ENCODE results near the gene TOM1L2.
A peak's percentile ranks its signal among the peaks of the same experiment; 100 is the strongest.
"Not testable (repeated sequence)": the region's sequence is repeated elsewhere in the genome, so short reads cannot be mapped to it uniquely, and the experiment has no call there.

TOM1L2 gene

DNA sequence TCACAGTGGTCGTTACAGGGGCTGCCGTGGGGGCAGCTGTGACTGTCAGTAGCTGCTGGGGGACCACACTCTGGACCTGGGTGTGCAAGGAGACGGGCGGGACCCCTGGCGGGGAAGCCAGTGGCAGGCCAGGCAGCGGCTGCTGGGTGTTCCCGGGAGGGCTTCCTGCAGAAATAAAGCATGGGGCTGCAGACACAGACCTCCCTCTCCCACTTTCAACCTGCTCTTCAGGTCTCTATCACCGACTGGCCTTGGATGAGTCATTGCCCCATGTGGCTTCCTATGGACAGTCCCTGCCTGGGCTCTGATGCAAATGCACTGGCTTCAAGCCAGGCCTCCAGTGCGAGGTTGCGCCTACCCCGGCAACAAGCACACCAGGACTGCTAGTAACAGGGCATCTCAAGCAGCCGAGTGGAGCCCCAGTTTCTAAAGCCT lies 152.6 kb downstream of the TOM1L2 start:
- peak in 1 of 2 donors; percentile 51 for DNase-seq (ENCODE audit: low read depth in 2 of 2)

DNA sequence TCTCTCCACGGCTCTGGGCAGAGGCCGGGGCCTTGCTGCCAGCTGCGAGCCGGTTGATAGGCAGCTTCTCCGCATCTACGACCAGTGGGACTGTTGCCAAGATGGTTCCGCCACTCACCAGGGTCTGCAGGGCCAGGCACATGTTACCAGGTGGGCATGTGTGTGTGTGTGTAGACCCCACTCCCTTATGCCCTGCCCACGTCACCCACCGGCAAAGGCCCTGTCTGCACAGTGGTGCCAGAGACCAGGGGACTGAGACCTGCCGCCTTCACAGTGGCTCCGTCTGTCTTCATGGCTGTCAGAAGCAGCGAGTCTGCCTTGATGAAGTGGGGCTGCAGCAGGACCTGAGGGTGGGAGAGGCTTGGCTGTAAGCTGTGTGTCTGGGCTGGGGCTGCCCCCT lies 153.1 kb downstream of the TOM1L2 start:
- no peak for DNase-seq (ENCODE audit: low read depth in 2 of 2)

DNA sequence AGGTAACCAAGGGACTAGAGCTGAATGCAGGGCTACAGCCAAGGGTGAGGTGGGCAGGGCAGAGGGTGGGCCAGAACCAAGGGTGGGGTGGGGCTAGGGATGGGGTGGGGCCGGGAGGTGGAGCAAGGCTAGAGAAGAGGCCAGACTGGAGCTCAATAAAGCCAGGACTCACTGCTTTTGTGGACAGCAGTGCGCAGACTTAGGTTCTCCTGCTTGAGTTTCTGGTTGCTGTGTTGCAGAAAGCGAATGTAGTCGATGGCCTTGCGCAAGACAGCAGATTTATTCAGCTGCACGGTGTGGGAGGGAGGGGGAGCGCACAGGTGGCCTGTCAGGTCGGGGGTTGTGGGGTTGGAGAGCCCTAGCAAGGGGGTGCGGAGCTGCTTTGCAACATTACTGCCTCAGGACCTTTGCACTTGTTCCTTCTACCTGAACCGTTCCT lies 154.1 kb downstream of the TOM1L2 start:
- DNase-seq (ENCODE audit: low read depth in 2 of 2): no peak

DNA sequence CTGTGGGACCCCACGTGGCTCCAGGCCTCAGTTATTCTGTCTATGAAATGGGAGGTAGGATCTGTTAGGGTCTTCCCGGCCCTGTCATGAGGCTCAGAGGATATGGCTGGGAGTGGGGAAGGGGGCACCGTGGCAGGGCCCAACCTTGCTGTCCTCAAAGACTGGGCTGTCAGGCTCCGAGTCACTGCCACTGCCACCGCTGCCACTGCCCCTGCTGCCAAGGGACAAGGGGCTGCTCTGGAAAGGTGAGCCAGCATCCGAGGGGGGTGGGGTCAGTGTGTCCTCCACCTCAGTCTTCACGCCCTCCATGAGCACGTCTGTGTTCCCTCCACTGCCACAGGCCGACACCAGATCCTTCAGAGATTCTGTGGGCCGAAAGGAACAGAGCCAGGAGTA lies 154.7 kb downstream of the TOM1L2 start:
- DNase-seq (ENCODE audit: low read depth in 2 of 2): no peak

DNA sequence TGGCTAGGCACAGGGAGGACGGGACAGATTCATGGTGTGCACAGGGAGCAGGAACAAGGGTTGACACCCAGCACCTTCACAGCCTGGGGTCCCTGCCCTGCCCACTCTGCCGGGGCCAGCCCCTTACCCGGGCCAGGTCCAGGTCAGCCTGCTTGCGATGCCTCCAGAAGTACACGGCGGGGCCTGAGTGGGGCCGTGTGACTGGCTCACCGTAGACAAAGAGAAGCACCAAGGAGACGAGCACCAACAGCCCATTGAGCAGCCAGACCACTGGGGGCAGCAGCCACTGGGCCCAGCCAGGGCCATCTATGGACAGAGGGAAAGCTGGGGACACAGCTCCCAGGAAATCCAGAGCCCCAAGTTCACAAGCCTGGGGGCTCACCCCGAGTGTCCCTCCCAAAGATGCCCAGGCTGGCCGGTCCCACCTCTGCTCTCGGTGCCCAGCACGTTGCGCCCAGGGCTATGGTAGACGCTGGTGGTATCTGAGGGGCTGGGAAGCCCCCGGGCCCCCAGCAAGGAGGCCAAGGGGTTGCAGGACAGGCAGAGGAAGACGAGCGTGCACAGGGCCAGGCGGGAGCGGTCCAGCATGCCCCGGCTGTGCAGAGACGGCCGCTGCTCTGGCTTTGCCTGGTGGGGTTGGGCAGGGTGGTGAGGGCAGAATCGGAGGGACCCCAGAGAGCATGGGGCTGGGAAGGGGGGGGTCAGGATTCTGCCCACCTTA lies 155.2 kb downstream of the TOM1L2 start:
- DNase-seq (ENCODE audit: low read depth in 2 of 2): no peak

DNA sequence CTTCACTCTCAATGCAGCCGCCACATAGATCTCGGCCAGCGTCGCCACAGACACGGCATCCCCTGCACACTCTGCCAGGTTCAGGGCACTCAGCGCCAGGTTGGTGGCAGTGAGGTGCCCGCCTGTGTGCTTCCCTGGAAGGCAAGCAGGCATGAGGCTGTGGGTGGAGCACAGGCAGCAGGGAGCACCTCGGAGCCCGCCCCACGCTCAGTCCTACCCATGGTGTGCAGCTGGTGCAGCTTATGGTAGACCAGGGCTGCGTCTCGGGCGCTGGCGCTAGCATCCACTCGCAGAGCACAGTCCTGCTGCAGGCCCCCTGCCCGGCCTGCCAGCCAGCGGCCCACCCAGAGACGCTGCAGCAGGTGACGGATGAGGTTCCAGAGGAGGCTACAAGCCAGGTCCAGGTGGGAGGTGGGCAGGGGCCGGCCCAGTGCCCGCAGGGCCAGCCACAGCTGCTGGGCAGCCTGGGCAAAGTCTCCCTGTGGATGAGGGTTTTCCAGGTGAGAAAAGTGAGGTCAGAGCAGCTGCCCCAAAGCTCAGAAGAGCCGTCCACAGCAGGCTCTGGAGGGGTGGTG lies 155.9 kb downstream of the TOM1L2 start:
- DNase-seq (ENCODE audit: low read depth in 2 of 2): no peak

DNA sequence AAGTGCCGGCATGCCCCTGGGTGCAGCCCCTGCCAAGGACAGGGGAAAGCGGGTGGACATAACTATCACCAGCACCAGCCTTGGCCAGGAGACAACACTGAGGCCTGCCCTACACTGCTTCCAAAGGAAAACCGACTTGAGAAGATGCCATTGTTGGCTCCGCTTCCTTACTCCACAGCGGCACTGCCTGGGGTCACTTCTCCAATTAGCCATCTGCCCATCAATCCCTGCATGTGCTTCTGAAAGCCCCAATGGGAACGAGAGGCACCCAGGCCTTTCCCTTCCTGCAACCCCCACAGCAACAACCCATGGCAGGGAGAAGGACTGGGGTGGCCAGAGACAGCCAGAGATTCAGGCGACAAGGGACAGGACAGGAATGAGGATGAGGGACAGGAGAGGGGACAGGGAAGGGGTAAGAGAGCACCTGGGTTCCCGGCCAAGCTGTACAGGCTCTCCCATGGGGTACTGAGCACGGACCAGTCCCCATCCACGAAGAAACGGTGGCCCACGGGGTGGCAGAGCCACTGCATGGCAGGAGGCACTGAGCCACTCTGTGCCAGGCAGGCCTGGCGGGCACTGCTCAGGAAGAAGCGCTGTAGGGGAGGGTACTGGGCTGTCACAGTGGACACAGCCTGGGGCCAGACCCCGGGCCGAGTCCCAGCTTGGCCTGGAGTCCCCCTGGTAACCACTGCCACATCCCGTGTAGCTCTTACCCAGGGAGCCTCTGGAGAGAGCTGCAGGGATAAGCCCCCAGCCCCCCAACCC lies 156.6 kb downstream of the TOM1L2 start:
- no peak for DNase-seq (ENCODE audit: low read depth in 2 of 2)

DNA sequence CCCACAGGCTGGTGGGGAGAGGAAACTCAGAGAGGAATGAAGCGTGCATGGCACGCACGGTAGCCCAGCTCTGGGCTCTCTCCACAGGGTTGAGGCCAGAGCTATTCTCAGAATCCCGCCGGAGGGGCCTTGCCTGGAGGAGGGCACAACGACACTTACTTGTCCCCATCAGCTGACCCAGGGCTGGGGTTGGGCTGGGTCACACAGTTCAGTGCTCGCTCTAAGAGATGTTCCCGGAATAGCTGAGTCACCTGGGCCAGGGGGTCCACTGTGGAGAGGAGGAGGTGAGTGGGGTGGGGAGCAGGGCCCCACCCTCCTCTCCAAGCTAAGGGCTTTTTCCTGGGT lies 157.2 kb downstream of the TOM1L2 start:
- no peak for DNase-seq (ENCODE audit: low read depth in 2 of 2)

DNA sequence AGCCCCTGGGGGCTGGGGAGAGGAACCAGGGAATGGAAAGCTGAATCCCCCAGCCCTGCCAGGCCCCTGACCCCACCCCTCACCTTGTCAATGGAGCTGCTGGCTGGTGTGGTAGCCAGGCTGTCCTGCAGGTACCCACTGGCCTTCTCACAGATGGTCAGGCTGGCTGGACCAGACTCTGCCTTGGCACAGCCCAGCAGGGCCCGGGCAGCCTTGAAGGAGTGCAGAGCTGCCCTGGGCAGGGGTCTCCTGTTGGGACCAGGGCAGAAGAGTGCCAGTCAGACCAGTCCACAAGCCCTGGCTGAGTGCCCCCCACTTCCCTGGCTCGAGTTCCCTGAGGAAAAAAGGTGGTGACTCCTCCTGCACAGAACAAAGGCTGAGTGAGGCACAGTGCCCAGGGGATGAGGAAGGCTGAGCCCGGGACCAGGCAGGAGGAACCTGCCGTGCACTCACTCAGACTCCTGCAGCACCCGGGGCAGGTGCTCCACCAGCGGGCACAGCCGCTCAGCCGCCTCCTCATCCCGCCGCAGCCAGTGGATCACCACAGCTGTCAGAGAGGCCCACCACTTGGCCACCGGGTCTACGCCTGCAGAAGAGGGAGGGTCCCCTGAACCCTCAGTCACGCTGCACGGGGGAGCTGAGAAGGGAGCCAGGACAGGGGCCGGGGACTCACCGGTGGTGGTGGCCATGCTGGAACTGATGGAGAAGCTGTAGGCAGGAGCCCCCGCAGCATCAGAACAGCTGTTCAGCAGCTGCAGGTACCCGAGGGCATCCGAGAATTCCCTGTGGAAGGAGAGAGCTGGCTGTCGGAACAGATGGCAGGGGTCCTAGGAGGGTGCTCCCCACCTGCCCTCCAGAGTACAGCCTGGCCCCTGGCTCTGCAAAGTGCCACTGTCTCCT lies 157.8 kb downstream of the TOM1L2 start:
- no peak for DNase-seq (ENCODE audit: low read depth in 2 of 2)

DNA sequence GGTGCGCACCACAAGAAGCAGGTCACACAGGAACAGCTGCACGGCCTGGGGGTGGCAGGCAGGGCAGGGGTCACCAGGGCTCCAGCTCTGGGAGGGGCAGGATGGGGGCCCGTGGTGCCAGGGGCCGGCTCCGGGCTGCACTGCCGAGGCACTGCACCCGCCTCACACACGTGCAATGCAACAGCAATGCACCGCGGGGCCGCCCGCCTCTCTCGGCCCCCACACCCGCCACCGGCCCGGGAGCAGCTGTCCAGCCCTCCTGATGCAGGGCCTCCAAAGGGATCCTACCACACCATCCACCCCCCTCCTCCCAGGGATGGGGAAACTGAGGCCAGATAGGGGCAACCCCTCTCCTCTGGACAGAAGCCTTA lies 158.5 kb downstream of the TOM1L2 start:
- no peak for DNase-seq (ENCODE audit: low read depth in 2 of 2)

DNA sequence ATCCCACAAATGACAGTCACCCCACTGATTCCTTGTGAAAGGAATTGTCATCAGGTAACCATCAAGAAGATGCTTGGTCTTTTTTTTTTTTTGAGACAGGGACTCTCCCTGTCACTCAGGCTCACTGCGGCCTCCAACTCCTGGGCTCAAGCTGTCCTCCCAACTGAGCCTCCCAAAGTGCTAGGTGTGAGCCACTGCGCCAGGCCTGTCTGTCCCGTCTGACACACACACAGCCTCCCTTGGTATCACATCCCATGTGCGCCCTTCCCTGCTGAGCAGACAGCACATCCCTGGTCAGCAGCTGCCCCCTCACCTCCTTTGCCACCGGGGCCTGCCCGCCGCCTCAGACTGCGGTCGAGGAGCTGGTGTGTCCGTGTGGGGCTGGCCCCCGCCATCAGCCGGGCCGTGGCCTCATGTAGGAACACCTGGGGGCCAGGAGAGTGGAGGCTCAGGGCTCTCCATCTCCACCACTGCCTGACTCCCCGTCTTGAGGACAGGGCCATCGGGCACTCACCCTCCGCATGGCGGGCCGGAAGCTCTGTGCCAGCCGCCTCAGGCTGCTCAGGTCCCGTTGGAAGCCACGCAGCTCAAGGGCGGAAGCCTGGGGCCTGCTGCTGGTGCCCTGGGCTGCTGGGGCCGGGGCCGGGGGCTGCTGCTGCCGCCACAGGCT lies 159.0 kb downstream of the TOM1L2 start:
- DNase-seq (ENCODE audit: low read depth in 2 of 2): no peak

DNA sequence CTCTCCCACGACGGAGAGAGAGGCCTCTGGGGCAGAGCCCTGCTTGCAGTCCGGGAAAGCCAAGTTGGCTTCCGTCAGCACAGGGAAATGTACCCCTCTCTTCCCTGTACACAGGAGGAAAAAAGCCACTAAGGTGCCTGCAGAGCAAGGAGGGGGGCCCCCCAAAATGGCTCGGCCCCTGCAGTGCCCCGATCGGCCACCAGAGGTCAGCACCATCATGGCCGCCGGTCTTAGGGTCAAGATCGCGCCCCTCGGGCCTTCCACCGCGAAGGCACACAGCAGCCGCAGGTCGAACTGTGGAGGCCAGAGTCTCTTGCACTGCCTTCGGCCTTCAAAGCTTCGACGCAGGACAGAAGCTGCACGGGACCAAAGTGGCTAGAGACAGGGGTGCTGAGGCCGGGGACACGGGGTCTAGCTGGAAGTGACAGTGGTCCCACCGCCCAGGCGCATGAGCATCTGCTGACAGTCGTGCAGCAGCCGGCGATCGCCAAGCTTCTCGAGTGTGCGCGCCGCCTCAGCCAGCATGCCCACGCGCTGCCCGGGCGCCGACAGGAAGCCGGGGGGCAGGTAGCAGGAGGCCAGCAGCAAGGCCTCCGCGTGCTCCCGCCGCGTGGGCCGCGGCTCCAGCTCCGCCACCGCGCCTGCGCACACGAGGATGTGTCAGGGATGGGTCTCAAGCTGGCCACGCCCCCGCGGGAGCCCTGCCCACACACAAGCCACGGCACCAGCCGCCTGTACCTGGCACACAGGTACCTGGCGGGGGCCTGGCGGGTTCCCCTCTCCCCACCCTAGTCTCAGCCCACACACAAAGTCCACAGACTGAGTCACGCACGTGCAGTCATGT lies 159.8 kb downstream of the TOM1L2 start:
- peak; percentile 63 to 65 for DNase-seq (ENCODE audit: low read depth in 2 of 2)

DNA sequence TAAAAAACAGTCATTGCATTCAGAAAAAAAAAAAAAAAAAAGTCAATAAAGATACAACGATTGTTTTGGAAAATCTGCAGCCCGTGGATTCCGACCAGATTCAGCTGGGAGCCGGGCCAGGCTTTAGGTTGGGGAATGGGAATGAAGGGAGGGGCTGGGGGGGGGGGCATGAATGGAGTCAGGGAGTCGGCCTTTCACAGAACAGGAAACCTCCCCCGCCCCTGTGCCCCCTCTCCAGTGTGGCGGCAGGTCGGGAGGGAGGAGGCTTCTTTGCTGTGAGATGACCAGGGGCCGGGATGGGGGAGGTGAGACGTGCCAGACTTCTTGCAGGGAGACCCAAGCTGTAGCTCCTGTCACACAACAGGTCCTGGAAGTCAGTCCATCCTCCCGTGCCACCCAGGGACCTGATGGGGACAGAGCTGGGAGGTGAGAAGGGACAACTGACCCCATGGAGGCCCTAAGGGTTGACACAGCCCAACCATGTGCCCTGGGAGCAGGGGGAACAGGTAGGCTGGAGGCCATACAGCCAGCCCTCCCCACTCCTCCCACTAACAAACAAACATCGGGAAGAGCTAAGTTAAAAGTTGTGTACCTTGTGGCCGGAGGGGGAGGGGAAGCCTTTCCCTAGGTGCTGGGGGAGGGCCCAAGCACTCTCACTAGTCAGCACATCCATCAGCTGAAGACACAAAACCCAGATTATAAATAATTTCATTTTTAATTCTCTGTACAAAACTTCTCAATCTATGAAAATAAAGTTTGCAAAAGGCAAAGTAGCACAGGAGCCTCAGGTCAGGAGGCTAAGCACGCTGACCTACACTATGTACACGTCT lies 160.6 kb downstream of the TOM1L2 start:
- no peak for DNase-seq (ENCODE audit: low read depth in 2 of 2)

DNA sequence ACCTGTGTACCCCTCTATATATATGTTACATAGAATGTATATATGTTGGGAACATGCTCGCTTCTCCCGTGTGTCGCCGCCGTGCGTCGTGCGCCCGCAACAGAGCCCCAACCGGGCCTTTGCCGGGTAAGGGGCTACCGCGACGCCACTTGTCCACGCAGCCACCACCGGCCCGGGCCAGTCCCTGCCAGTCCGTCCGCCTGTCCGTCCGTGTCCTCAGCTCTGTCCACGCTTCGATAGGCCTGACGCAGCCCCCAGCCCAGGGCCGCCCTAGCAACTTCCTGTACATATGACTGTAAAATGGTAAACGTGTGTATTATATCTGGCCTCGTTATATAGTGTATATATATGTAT lies 161.3 kb downstream of the TOM1L2 start:
- DNase-seq (ENCODE audit: low read depth in 2 of 2): no peak

DNA sequence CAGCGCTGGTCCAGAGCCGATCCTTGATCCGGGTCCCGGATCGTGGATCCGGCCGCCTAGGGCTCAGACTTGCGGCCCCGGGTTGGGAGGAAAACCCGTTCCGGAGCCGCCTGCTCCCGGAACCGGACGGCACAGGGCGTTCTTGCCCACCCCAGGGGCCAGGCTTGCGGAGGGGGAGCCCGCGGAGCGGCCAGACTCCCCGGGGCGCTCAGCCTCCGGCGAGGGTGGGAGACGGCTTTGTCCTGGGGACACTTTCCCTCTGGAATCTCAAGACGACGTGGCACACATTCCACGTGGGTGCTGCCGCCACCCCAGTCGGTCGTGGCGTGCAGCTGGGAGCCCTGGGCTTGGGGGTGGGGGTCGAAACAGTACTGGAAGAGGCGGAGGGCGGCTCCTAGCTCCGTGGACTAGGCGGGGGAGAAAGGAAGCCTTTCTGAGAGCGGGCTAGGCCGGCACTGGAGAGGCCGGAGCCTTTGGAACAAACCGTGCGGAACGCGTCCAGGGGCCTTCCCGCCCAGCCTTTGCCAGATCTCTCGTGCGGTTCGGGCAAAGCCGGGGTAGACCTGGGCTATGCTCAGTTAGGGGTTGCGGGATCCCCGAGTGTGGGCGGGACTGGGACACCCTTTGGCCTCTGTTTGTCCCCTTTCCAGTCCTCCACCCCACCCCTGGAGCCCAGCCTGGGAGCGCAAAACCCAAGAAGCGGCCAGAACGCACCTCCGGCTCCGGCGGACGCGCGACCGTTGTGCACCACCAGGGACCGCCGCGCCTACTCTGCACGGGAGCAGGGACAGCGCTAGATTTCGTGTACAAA lies 161.9 kb downstream of the TOM1L2 start:
- DNase-seq (ENCODE audit: low read depth in 2 of 2): no peak

DNA sequence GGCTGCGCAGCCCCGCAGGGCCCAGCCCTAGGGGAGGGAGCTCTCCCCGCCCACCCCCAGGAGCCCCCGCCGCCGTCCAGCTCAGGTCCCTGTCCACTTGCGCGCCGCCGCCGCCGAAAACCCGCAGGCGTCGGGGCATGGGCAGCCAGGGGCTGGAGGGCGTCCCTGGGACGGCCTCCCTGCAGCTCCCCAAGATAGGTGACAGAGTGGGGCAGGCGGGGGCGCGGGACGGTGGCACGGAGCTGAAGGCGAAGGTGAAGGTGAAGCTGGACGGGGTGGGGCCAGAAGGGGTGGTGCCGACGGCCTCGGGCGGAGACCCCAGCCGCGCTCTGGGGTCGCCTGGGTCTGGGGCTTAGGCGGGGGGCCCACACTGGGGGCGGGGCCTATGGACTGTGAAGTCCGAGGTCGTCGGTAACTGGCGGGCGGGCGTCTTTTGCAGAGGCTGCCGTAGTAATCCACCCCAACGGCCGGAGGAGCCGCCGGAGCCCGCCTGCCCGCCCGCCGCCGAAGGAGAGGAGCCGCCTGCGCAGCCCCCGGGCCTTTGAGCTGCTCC lies 162.6 kb downstream of the TOM1L2 start:
- DNase-seq (ENCODE audit: low read depth in 2 of 2): no peak

DNA sequence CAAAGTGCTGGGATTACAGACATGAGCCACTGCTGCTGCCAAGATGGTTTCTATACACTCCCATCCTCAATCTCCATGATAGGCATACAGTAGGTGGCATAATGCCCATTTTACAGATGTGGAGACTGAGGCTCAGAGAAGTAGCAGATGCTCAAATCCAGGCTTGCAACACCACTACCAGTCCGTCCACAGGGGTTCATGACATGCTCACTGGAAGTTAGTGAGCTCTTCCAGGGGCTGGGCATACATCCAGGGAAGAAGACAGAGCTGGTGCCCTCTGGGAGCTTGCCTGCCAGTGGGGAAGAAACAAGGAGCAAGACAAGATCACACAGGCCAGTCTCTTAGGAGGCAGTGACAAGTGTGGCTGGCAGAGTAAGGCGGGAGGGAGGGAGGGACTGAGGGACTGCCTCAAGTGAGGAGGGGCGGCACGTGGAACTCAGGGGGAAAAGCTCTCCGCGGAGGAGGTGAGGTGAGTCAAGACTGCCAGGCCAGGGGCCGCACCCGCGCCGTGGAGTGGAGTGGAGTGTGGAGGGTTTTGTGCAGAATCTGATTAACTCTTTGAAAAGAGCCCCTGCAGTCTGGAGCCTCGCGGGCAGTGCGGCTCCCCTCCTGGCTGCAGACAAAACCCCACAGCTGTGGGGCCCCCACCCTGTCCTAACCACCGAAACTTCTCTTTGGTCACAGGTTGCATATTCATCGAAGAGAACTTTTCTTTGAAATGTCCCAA lies 163.3 kb downstream of the TOM1L2 start:
- DNase-seq (ENCODE audit: low read depth in 2 of 2): no peak

DNA sequence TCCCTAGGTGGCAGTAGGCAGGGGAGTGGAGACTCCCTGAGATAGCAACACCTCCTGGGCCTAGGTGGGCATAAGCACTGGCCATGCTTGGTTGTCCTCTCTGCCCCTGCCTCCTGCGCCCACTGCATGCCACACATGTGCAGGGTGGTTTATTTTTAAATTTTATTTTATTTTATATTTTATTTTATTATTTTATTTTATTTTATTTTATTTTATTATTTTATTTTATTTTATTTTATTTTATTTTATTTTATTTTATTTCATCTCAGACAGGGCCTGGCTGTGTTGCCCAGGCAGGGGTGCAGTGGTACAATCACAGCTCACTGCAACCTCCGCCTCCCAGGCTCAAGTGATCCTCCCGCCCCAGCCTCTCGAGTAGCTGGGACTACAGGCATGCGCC lies 164.0 kb downstream of the TOM1L2 start:
- not testable (repeated sequence) for DNase-seq (ENCODE audit: low read depth in 2 of 2)
